NK-92 (cell line): Measurements from ENCODE around the gene TSPY1.
"Not testable (repeated sequence)": the region's sequence is repeated elsewhere in the genome, so short reads cannot be mapped to it uniquely, and the experiment has no call there.

Experiments used
- DNase-seq: peaks from one replicate; lab custom pipeline; 2025; ENCODE audit not compliant: unreplicated experiment; lab: John Stamatoyannopoulos, UW

TSPY1 gene, protein sequence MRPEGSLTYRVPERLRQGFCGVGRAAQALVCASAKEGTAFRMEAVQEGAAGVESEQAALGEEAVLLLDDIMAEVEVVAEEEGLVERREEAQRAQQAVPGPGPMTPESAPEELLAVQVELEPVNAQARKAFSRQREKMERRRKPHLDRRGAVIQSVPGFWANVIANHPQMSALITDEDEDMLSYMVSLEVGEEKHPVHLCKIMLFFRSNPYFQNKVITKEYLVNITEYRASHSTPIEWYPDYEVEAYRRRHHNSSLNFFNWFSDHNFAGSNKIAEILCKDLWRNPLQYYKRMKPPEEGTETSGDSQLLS

DNA sequence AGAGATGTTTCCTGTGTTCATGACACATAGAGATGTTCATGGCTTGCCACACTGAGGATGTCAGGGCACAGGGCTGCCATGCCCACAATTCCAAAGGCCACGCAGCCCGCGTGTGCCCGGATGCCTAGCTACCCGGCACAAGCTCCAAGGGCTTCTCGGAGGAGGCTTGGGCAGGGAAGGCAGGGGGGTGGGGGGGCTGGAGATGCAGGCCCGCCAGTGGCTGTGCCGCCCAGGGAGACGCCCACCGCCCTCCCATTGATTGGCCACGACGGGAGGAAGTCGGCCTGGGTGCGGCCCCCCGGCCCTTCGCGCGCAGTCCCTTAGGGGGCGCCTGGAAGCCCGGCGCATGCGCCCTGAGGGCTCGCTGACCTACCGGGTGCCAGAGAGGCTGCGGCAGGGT, at the start of gene TSPY1:
Gene TSPY1, plus strand, starts transcription at position 301 of the 400 bp plus-strand sequence. Its CDS starts 46 bp downstream, at position 347.
- not testable (repeated sequence) for DNase-seq

DNA sequence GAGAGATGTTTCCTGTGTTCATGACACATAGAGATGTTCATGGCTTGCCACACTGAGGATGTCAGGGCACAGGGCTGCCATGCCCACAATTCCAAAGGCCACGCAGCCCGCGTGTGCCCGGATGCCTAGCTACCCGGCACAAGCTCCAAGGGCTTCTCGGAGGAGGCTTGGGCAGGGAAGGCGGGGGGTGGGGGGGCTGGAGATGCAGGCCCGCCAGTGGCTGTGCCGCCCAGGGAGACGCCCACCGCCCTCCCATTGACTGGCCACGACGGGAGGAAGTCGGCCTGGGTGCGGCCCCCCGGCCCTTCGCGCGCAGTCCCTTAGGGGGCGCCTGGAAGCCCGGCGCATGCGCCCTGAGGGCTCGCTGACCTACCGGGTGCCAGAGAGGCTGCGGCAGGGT, 20.2 kb downstream of the TSPY1 start, which contains the start of gene TSPY9:
Gene TSPY9, plus strand, starts transcription at position 301 of the 400 bp plus-strand sequence. Its CDS starts 46 bp downstream, at position 347.
- DNase-seq, result not testable (repeated sequence)

DNA sequence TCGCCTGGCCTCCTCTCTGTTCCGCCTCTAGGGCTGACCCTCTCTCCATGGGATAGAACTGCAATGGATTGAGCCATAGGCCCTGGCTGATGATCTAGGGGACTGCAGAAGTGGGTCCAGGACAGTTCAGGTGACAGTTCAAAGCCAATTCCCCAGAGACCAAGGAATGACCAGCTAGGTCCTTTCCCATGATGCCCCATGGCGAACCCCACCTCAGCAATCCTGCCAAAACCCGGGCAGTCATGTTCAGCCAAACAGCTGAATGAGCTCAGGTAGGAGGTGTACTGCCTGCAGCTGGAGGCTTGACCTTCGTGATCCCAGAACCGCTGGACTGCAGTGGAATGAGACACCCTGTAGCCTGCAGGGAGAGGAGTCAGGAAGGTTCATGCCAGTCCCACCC, 37.6 kb downstream of the TSPY1 start:
- not testable (repeated sequence) for DNase-seq

DNA sequence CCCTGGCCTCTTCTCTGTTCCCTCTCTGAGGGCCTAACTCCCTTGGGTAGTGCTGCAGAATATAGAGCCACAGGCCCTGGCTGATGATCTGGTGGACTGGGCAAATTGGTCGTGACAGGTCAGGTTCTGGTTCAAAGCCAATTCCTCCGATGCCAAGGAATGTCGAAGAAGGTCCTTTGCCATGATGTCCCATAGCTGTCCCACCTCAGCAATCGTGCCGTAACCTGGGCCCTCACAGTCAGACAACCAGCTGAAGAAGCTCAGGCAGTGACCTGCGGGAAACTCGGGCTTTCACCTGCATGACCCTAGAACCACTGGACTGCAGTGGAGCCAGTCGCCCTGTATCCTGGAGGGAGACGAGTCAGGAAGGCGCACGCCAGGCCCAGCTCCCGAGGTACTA, 49.5 kb downstream of the TSPY1 start:
- DNase-seq, result not testable (repeated sequence)
